ENCODE measurements around the gene ADCY3. TPM values are rescaled to one million over a fixed set of nuclear protein-coding genes. Genes with fewer than 3 reads are reported as not detected.
A peak's percentile ranks its signal among the peaks of the same experiment; 100 is the strongest.

ADCY3 gene
- total and polyA plus RNA-seq, 9 donors, result 27.1 to 150 (median 97.4) TPM

DNA sequence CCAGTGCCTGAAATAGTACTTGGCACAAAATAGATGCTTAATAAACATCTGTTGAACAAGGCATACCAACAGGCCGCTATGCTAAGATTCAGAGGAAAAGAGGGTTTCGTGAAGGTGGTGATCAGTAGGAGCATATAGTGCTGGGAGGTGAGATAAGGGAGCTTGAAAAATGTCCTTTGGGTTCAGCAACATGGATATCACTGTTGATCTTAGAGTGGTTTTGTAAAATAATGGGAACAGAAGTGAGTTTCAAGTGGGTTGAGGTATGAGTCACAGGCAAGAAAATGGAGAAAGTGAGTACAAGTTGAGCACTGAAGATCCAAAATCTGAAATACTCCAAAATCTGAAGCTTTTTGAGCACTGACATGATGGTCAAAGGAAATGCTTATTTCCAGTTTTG lies 122.4 kb downstream of the ADCY3 start:
- H3K9me3 ChIP-seq, result no peaks in the 10 kb centered on the region
- H3K4me1 ChIP-seq (ENCODE audit: insufficient read depth), result peaks cover 3% of the 10 kb centered on the region
- no peak overlapping the region for H3K27ac ChIP-seq
- TF ChIP-seq POLR2A (IDR thresholded peaks at IDR 0.05), result no peak
- TF ChIP-seq, protein P1, sequence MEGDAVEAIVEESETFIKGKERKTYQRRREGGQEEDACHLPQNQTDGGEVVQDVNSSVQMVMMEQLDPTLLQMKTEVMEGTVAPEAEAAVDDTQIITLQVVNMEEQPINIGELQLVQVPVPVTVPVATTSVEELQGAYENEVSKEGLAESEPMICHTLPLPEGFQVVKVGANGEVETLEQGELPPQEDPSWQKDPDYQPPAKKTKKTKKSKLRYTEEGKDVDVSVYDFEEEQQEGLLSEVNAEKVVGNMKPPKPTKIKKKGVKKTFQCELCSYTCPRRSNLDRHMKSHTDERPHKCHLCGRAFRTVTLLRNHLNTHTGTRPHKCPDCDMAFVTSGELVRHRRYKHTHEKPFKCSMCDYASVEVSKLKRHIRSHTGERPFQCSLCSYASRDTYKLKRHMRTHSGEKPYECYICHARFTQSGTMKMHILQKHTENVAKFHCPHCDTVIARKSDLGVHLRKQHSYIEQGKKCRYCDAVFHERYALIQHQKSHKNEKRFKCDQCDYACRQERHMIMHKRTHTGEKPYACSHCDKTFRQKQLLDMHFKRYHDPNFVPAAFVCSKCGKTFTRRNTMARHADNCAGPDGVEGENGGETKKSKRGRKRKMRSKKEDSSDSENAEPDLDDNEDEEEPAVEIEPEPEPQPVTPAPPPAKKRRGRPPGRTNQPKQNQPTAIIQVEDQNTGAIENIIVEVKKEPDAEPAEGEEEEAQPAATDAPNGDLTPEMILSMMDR (IDR thresholded peaks at IDR 0.05), result no peak
- TF ChIP-seq EP300 (IDR thresholded peaks at IDR 0.05), result no peak
- no peak overlapping the region for H3K4me3 ChIP-seq
- no peaks in the 10 kb centered on the region for H3K27me3 ChIP-seq
- no peak for DNase-seq
- H3K36me3 ChIP-seq, result no peaks in the 10 kb centered on the region
- 93 to 97% (median 96%) methylated on average over 2 of the region's 2 CpGs for WGBS, 3 donors
- intact Hi-C loops (cut with DNase I), result no loop called here

DNA sequence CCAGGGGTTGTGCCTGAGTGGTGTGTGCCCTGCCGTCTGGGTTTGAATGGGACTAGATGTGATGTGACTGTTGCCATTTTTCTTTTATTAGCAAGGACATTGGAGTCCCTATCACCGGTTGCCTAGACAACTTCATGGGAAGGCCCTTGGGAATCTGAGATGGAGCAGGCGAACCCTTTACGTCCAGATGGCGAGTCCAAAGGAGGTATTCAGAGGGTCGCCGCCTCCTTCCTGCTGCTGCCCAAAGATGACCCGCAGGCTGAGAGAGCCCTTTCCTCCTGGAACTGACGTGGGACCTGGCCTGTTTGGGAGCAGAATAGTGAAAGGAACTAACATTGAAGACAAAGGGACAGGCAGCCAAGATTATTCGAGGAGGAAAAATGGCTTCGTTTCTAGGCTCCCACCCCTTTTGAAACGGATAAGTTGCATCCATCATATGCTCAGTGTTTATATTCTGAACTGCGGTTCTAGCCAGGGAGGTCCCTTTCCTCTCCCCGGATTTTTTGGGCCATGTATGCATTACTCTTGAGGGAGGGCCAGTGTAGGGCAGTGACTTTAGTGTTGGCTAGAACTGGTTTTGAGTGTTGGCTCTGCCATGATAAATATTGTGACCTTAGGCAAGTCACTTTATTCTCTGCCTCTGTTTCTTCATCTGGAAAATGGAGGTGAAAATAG lies 126.1 kb downstream of the ADCY3 start:
- 2 to 4% (median 4%) methylated on average over 14 of the region's 14 CpGs for WGBS, 3 donors
- H3K36me3 ChIP-seq, result no peaks in the 10 kb centered on the region
- no peak overlapping the region for H3K27ac ChIP-seq
- peak overlapping the region; percentile 89 for H3K4me3 ChIP-seq
- intact Hi-C loops (cut with DNase I), result no loop called here
- DNase-seq, result no peak
- TF ChIP-seq EP300 (IDR thresholded peaks at IDR 0.05) (no peak), POLR2A (IDR thresholded peaks at IDR 0.05) (no peak)
- TF ChIP-seq, protein P1 (IDR thresholded peaks at IDR 0.05), result no peak
- H3K27me3 ChIP-seq, result no peaks in the 10 kb centered on the region
- H3K4me1 ChIP-seq (ENCODE audit: insufficient read depth), result peaks cover 3% of the 10 kb centered on the region
- H3K9me3 ChIP-seq, result no peaks in the 10 kb centered on the region

DNA sequence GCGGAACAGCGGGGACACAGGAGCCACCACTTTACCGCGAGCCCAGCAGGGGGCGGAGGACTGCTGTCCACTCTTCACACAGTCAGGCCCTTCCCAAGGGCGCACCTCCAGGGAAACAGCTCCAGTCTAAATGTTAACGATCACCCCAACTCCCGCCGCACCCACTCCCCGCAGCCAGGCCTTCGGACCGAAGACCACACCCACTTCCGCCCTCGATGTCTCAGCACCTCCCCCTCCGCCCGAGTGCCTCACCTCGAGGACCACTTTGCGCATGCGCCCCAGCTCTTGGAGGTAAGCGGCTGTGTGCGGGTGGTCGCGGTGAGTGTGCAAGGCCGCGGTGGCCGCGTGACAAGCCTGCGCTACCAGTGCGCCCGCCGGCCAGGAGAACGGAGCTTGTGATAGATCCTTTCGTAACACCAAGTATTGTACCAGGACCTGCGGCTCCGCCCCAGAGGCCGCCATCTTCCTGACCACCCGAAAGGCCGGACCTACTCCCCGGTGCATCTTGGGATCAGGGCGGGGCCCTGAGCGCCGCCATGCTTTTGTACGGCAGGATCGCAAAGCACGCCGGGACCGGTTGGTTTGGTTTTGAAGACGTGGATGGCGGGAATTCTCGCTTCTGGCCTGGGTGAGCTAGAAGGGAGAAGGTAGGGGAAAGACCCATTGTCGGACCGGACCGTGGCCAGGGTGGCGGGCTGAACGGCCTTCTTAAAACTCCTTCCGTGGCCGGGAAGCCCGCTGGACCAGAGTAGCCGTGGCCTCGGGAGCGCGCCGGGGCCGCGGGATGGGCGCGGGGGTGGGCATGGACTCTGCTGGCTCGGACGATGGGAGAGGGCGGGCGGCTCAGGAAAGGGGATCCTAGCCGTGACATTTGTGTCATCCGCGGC lies 126.9 kb downstream of the ADCY3 start, which contains the start of the genes CENPO and PTRHD1:
CENPO (plus strand) TSS at position 552 of the 887 bp plus-strand sequence. CDS start 495 bp downstream, outside the sequence.
PTRHD1 (minus strand) TSS at position 518 of the 887 bp plus-strand sequence; CDS start at position 504, 14 bp downstream.
- no peak for TF ChIP-seq EP300 (IDR thresholded peaks at IDR 0.05)
- peak; percentile 33 for TF ChIP-seq POLR2A (IDR thresholded peaks at IDR 0.05)
- TF ChIP-seq, protein P1 (IDR thresholded peaks at IDR 0.05), result peak; percentile 53 to 57 (median 54)
- intact Hi-C loops (cut with DNase I), result no loop called here
- peak; percentile 94 to 97 (median 95) for DNase-seq

DNA sequence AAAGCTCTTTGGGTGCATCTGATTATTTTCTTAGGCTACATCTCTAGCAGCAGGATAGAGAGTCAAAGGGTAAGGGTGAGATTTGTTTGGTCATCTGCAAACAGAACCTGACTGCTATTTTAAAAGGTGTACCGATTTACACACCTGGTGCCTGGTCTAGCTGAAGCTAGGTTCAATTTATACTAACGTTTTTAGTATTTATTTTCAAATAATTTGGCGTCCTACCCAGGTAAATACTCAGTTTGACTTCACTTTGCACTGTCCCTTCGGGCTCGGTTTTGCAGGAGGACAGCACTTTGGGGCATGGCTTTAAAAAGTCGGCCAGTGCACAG lies 127.5 kb downstream of the ADCY3 start:
- DNase-seq, result no peak
- Histone ChIP-seq H3K36me3 (no peaks in the 10 kb centered on the region), H3K4me3 (peak overlapping the region; percentile 89), H3K27ac (peak overlapping the region in 1 of 2 donors; percentile 99), H3K4me1 (ENCODE audit: insufficient read depth) (peaks cover 3% of the 10 kb centered on the region), H3K9me3 (no peaks in the 10 kb centered on the region), H3K27me3 (no peaks in the 10 kb centered on the region)
- TF ChIP-seq POLR2A (IDR thresholded peaks at IDR 0.05), result no peak
- TF ChIP-seq, protein P1 (IDR thresholded peaks at IDR 0.05), result no peak
- no peak for TF ChIP-seq EP300 (IDR thresholded peaks at IDR 0.05)
- intact Hi-C loops (cut with DNase I), result no loop called here
- 1 to 2% (median 2%) methylated on average over 6 of the region's 6 CpGs for WGBS, 3 donors

More for the DNA sequence above, 126.9 kb downstream of the ADCY3 start, which contains the start of the genes CENPO and PTRHD1:
- H3K36me3 ChIP-seq, result no peaks in the 10 kb centered on the region
- WGBS, 3 donors, result 0 to 1% (median 0%) methylated on average over 71 to 74 of the region's 74 CpGs
- H3K4me3 ChIP-seq, result peak within 1 kb of the TSS; percentile 89
- H3K27me3 ChIP-seq, result no peaks in the 10 kb centered on the region
- peaks cover 3% of the 10 kb centered on the region for H3K4me1 ChIP-seq (ENCODE audit: insufficient read depth)
- peak within 1 kb of the TSS; percentile 92 to 99 for H3K27ac ChIP-seq
- no peaks in the 10 kb centered on the region for H3K9me3 ChIP-seq
